SK-N-SH (cell line): Measurements from ENCODE around the gene SRA1. TPM values are rescaled to one million over a fixed set of nuclear protein-coding genes. Genes with fewer than 3 reads are reported as not detected.

Source experiments
- CTCF ChIA-PET: fragments of 300-600, 350-600 bp; formaldehyde crosslinking; extraction: SDS; loops from one replicate; lab custom pipeline; 2021; lab: Yijun Ruan, JAX
- POLR2A ChIA-PET: fragments of 350-600 bp; sonication (Branson Sonifier 250); formaldehyde crosslinking; extraction: SDS; loops from one replicate; lab custom pipeline; 2020; ENCODE audit warnings: antibody characterized with exemption, inconsistent platforms; lab: Yijun Ruan, JAX
- DNase-seq: peaks from one replicate; pipeline ENCODE4 v3.0.0; 2012
- H2AFZ ChIP-seq: fragments of 200-600 bp; sonication (generic); 2 replicates; pipeline ENCODE4 v1.8.1; 2016; ENCODE audit warnings: antibody characterized with exemption, mild to moderate bottlenecking, low read depth
- H3F3A ChIP-seq: fragments of 200-600 bp; sonication (generic); replicated peaks from 2 replicates; pipeline ENCODE3; 2016; ENCODE audit warnings: antibody characterized with exemption, mild to moderate bottlenecking; ENCODE audit not compliant: insufficient read depth
- H3K27ac ChIP-seq, 2 experiments: fragments of 200-500 bp in 1 of 2; fragments of 200-600 bp in 1 of 2; sonication (Bioruptor generic) in 1 of 2; sonication (generic), shearing (Covaris generic) in 1 of 2; 2 replicates each; pipeline versions ENCODE4 v1.5.1 to v1.6.1; 2014 to 2016; ENCODE audit warnings: low read depth in 2 of 2, inconsistent platforms in 1 of 2, low read length in 1 of 2, mild to moderate bottlenecking in 1 of 2, mixed read lengths in 1 of 2
- H3K27me3 ChIP-seq: fragments of 200-600 bp; sonication (generic), shearing (Covaris generic); 2 replicates; pipeline ENCODE4 v1.6.1; 2016; ENCODE audit warnings: mixed run types; ENCODE audit not compliant: insufficient read depth
- H3K36me3 ChIP-seq, 2 experiments: fragments of 200-500 bp in 1 of 2; fragments of 200-600 bp in 1 of 2; sonication (Bioruptor generic) in 1 of 2; sonication (generic) in 1 of 2; replicated peaks in 1 of 2; 2 replicates each; pipeline versions ENCODE3 to v1.5.1; 2014 to 2016; ENCODE audit warnings: low read length in 1 of 2, mild to moderate bottlenecking in 1 of 2; ENCODE audit not compliant: insufficient read depth in 2 of 2, control insufficient read depth in 1 of 2
- H3K4me1 ChIP-seq, 2 experiments: fragments of 200-500 bp in 1 of 2; fragments of 200-600 bp in 1 of 2; sonication (Bioruptor generic) in 1 of 2; sonication (generic), shearing (Covaris generic) in 1 of 2; 2 replicates each; pipeline versions ENCODE4 v1.5.1 to v1.6.1; 2014 to 2016; ENCODE audit warnings: low read depth in 1 of 2, low read length in 1 of 2, mixed run types in 1 of 2; ENCODE audit not compliant: insufficient read depth in 2 of 2, control insufficient read depth in 1 of 2
- H3K4me2 ChIP-seq: fragments of 200-600 bp; sonication (generic), shearing (Covaris generic); 2 replicates; pipeline ENCODE4 v1.6.1; 2017; ENCODE audit warnings: mixed run types
- H3K4me3 ChIP-seq, 2 experiments: fragments of 200-500 bp in 1 of 2; fragments of 200-600 bp in 1 of 2; sonication (Bioruptor generic) in 1 of 2; sonication (generic), shearing (Covaris generic) in 1 of 2; 2 replicates each; pipeline versions ENCODE4 v1.5.1 to v1.8.1; 2014 to 2016; ENCODE audit warnings: low read depth in 2 of 2, inconsistent platforms in 1 of 2, low read length in 1 of 2, mild to moderate bottlenecking in 1 of 2, mixed read lengths in 1 of 2, moderate library complexity in 1 of 2
- H3K79me2 ChIP-seq: fragments of 200-600 bp; sonication (generic); 2 replicates; pipeline ENCODE4 v1.8.1; 2017; ENCODE audit warnings: mild to moderate bottlenecking; ENCODE audit not compliant: insufficient read depth
- H3K9ac ChIP-seq: fragments of 200-600 bp; sonication (generic); 2 replicates; pipeline ENCODE4 v1.6.1; 2017; ENCODE audit warnings: mixed run types
- H3K9me2 ChIP-seq: fragments of 200-600 bp; sonication (generic); 2 replicates; pipeline ENCODE4 v1.6.1; 2017; ENCODE audit warnings: mixed run types
- H3K9me3 ChIP-seq: fragments of 200-600 bp; sonication (generic); 2 replicates; pipeline ENCODE4 v1.6.1; 2017; ENCODE audit warnings: mixed run types, mild to moderate bottlenecking, moderate library complexity
- H4K20me1 ChIP-seq: fragments of 200-600 bp; sonication (generic); 2 replicates; pipeline ENCODE4 v1.6.1; 2017; ENCODE audit warnings: mild to moderate bottlenecking, mixed run types; ENCODE audit not compliant: insufficient read depth
- CHD2 ChIP-seq: fragments of 150-350 bp; IDR thresholded peaks from 2 replicates; pipeline ENCODE4 v1.6.1; 2018; ENCODE audit warnings: low read length; ENCODE audit not compliant: partially characterized antibody
- CTCF ChIP-seq: fragments of 200-600 bp; sonication (generic); IDR thresholded peaks from 2 replicates; pipeline ENCODE4 v1.6.1; 2017; ENCODE audit warnings: antibody characterized with exemption, mild to moderate bottlenecking, moderate library complexity
- ELF1 ChIP-seq: IDR thresholded peaks from 2 replicates; pipeline ENCODE4 v1.4.0; 2012
- EP300 ChIP-seq, 2 experiments: IDR thresholded peaks; 2 replicates each; pipeline versions ENCODE4 v1.4.0 to v1.6.1; 2012; ENCODE audit warnings: borderline replicate concordance in 1 of 2, low read depth in 1 of 2, low read length in 1 of 2
- FOXJ3 ChIP-seq: sonication (generic); formaldehyde crosslinking; IDR thresholded peaks from 2 replicates; pipeline ENCODE4 v1.5.1; 2020; ENCODE audit warnings: mild to moderate bottlenecking, missing genetic modification reagents
- FOXM1 ChIP-seq: IDR thresholded peaks from 2 replicates; pipeline ENCODE4 v1.4.0; 2012; ENCODE audit warnings: low read depth, mild to moderate bottlenecking
- IRF3 ChIP-seq: fragments of 150-350 bp; IDR thresholded peaks from 2 replicates; pipeline ENCODE4 v1.6.1; 2016; ENCODE audit warnings: mild to moderate bottlenecking, low read depth, low read length
- MXI1 ChIP-seq: IDR thresholded peaks from 2 replicates; pipeline ENCODE4 v1.6.1; 2012; ENCODE audit warnings: mild to moderate bottlenecking, low read depth, low read length, improper control_type of control experiment
- NFIC ChIP-seq: IDR thresholded peaks from 2 replicates; pipeline ENCODE4 v1.4.0; 2012; ENCODE audit warnings: borderline replicate concordance
- PBX3 ChIP-seq: IDR thresholded peaks from 2 replicates; pipeline ENCODE4; 2012
- RAD21 ChIP-seq: IDR thresholded peaks from 2 replicates; pipeline ENCODE4 v1.6.1; 2012; ENCODE audit warnings: mild to moderate bottlenecking, low read length
- REST ChIP-seq: IDR thresholded peaks from 2 replicates; pipeline ENCODE4 v1.6.1; 2012; ENCODE audit warnings: mild to moderate bottlenecking, low read depth, low read length, moderate library complexity
- RXRA ChIP-seq: IDR thresholded peaks from 2 replicates; pipeline ENCODE4 v1.4.0; 2012; ENCODE audit warnings: low read depth, mild to moderate bottlenecking, borderline replicate concordance
- SIN3A ChIP-seq: IDR thresholded peaks from 2 replicates; pipeline ENCODE4 v1.6.1; 2012; ENCODE audit warnings: low read depth, mild to moderate bottlenecking, low read length, moderate library complexity, borderline replicate concordance
- SMC3 ChIP-seq: IDR thresholded peaks from 2 replicates; pipeline ENCODE4 v1.6.1; 2012; ENCODE audit warnings: low read depth, low read length, improper control_type of control experiment
- TAF1 ChIP-seq: IDR thresholded peaks from 2 replicates; pipeline ENCODE4 v1.6.1; 2012; ENCODE audit warnings: low read depth, mild to moderate bottlenecking, low read length, moderate library complexity, borderline replicate concordance
- USF1 ChIP-seq: IDR thresholded peaks from 2 replicates; pipeline ENCODE4 v1.4.0; 2012; ENCODE audit warnings: low read depth, borderline replicate concordance
- WGBS: methylation state at CpG from one replicate; pipeline ENCODE4 v1.1.6; 2017; ENCODE audit warnings: low lambda C conversion rate; 5-methylcytosine and 5-hydroxymethylcytosine counted together
- polyA plus RNA-seq, 3 experiments: library from polyadenylated mRNA; depleted of rRNA; stranded (reverse); fragments of >200 nt; gene quantifications; 2 replicates each; pipeline ENCODE4 v1.2.3, GENCODE V29; 2012

The SRA1 gene
- polyA plus RNA-seq, 1 of the 3 experiments (the other 2 are of a cell fraction): 35.9 TPM

GRCh38 chr5:140568443-140569063 lies 11.3 kb upstream of the SRA1 start (continued):
- TF ChIP-seq REST: no peak

GRCh38 chr5:140567871-140568270 lies 10.6 kb upstream of the SRA1 start:
- CTCF ChIA-PET: no interaction called here
- Histone ChIP-seq H3K4me2 (no peak overlapping the region), H3K79me2 (peaks cover 28% of the 10 kb centered on the region), H3K9me2 (no peaks in the 10 kb centered on the region), H3K36me3 (peaks cover 8 to 25% of the 10 kb centered on the region in 2 experiments), H2AFZ (no peak overlapping the region), H3F3A (peaks cover 5% of the 10 kb centered on the region), H3K27ac (no peak overlapping the region), H3K9me3 (no peaks in the 10 kb centered on the region), H4K20me1 (no peaks in the 10 kb centered on the region), H3K9ac (no peak overlapping the region), H3K27me3 (no peaks in the 10 kb centered on the region), H3K4me1 (peaks cover 3 to 15% of the 10 kb centered on the region in 2 experiments; a peak in 1 of 4 replicates), H3K4me3 (no peak overlapping the region)
- WGBS: 96% methylated on average over 3 of the region's 13 CpGs
- DNase-seq: no peak
- TF ChIP-seq PBX3: no peak
- TF ChIP-seq TAF1: no peak
- no peak for TF ChIP-seq EP300 (IDR thresholded peaks at IDR 0.05; ENCODE audit: borderline replicate concordance in 1 of 2, low read depth in 1 of 2, low read length in 1 of 2)
- no peak for TF ChIP-seq MXI1
- no peak for TF ChIP-seq FOXM1
- no peak for TF ChIP-seq NFIC
- TF ChIP-seq SMC3: no peak
- TF ChIP-seq USF1: no peak
- TF ChIP-seq IRF3: no peak
- no peak for TF ChIP-seq ELF1
- no peak for TF ChIP-seq SIN3A
- TF ChIP-seq FOXJ3: no peak
- TF ChIP-seq RAD21: no peak
- TF ChIP-seq CTCF: no peak
- TF ChIP-seq RXRA: no peak
- TF ChIP-seq CHD2: no peak
- TF ChIP-seq REST: no peak
- POLR2A ChIA-PET: no interaction called here
